GM12874 (cell line): Measurements from ENCODE around the gene CILP2.

Experiments
- TF ChIP-seq, protein P1 (sequence below): IDR thresholded peaks from 2 replicates; pipeline ENCODE4 v1.5.1; 2011; ENCODE audit warnings: low read depth, mild to moderate bottlenecking, control low read depth, low read length, moderate library complexity; ENCODE audit not compliant: insufficient read depth

CILP2 gene

DNA sequence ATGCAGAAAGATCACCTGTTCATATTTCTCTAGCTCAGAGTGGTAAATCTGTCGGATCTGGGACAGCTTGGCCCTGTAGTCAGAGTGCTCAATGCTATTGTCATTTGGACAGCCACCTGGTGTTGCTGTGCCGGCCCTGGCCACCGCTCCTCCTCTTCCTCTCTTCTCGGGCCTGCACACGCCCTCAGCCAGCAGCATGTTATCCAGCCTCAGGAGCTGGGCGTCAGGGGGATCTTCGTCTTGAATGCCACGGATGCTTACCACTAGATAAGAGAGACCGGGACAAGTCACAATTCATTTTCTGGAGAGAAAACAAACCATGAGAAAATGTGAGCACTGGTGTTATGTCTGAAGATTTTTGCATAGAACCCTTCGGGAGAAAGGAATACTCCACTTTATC is 32.5 kb downstream of the CILP2 start:
- TF ChIP-seq, protein P1, sequence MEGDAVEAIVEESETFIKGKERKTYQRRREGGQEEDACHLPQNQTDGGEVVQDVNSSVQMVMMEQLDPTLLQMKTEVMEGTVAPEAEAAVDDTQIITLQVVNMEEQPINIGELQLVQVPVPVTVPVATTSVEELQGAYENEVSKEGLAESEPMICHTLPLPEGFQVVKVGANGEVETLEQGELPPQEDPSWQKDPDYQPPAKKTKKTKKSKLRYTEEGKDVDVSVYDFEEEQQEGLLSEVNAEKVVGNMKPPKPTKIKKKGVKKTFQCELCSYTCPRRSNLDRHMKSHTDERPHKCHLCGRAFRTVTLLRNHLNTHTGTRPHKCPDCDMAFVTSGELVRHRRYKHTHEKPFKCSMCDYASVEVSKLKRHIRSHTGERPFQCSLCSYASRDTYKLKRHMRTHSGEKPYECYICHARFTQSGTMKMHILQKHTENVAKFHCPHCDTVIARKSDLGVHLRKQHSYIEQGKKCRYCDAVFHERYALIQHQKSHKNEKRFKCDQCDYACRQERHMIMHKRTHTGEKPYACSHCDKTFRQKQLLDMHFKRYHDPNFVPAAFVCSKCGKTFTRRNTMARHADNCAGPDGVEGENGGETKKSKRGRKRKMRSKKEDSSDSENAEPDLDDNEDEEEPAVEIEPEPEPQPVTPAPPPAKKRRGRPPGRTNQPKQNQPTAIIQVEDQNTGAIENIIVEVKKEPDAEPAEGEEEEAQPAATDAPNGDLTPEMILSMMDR, result no peak

DNA sequence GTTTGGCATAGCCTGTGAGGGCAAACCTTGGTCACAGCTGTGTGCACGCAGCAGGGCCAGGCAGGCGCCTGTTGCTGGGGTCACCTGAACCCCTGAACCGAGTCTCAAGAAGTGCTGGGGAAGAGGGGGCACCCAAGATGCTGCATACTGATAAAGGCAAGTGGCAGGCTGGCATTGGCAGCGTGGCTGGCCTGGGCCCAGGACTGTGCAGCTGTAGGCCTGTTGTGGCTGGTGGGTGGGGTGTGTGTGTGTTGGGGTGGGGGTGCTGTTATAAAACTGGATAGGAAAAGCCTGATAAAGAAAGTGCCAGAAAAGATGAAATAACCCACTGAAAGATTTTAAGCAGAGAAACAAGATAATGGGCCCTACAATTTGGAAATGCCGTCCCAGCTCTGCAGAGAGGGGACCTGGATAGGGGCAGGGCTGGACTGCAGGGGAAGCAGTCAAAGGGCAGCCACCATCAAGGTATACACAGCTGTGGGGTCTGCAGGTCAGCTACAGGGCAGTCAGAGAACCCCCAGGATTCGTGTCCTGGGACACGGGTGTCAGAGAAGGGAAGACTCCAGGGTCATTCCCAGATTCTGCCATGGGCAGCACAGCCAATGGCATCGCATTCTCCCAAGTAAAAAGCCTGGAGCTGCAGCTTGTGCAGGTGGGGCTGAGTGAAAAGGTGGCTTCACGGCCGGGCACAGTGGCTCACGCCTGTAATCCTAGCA is 33.2 kb downstream of the CILP2 start:
- TF ChIP-seq, protein P1, result no peak

DNA sequence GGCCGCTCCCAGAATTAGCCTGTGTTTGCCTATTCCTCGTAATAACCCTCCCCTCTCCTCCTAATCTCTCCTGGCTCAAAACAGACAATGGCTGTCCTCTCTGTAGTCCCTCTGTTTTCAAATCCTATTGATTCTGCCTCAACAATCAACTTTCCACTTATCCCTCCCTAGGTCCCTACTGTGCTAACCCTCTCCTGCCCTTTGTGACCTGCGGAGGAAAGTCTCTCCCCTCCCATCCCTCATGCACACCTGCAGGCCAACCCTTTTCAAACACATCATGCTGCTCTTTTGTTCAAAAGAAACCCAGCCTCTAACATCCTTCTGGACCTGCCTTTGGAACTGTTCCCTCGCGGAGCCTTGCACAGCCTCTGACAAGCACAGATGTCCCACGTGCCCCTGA is 37.3 kb downstream of the CILP2 start:
- TF ChIP-seq, protein P1, result no peak

DNA sequence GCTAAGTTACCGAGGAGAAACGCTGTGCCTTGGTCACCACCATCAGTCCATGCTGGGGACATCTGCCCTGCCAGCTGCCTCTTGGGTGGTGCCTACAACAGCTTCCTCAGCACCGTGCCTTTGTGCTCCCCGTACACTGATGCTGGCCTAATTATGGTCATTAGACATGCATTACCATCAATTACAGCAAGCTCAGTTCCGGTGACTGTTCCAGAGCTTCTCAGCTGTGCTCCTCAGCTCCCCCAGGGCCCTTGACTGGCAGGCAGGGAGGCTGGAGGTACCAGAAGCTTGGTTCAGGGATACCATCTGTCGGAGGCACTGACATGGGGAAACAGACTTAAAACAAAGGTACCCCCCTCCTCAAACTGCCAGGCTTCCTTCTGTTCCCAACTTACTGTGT is 40.2 kb downstream of the CILP2 start:
- TF ChIP-seq, protein P1, result no peak

DNA sequence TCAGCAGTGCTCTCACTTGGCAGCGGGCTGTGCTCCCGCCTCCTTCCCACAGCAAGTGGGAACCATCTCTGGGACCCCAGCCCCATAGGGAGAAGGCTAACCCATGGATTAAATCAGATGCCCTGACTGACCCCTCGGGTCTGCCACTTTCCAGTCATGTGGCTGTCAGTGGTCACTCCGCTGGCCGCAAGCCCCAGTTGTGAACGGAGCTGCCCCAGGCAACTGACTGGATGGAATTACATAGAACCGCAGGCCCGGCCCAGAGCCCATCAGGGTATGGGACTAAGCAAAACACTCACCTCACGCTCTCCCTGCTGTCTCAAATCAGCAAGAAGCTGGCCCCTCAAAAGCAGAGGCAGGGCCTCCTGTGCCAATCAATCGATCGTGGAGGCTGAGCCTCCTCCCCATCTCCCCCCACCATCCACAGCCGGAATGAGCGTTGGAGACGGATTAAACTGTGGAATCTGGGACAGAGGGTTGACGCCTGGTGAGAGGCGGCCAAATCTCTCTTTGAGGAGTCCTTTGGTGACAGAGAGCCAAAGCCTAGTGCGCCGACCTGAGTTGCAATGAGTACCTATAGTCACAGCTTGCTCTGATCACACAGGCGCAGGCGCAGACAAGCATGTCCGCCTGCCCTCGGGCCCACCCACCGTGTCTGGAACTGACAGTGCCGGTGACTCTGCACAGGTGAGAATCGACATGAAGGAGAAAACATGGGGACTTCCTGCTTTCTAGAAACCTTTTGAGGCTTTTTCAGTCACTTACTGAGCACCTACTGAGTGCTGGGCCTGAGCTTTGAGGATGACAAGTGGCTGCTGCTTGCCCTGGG is 41.7 kb downstream of the CILP2 start:
- TF ChIP-seq, protein P1, result no peak

DNA sequence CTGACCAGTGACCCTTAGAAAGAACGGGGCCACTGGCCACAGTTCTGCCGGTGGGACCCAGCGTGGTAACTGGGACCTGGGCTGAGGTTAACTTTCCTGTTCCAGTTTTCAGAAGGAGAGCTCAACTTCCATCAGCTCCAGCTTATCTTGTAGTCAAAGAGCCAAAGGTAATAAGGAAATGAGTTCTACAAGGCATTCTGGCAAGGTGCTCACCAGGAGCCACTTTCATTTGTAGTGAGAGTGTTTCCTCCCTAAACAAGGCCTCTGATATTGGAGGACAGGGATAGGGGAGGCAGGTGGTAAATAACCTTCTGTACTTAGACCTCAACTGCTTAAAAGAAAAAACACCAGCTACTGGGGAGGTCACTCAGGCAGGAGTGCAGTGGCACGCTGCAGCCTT is 42.4 kb downstream of the CILP2 start:
- TF ChIP-seq, protein P1, result no peak

DNA sequence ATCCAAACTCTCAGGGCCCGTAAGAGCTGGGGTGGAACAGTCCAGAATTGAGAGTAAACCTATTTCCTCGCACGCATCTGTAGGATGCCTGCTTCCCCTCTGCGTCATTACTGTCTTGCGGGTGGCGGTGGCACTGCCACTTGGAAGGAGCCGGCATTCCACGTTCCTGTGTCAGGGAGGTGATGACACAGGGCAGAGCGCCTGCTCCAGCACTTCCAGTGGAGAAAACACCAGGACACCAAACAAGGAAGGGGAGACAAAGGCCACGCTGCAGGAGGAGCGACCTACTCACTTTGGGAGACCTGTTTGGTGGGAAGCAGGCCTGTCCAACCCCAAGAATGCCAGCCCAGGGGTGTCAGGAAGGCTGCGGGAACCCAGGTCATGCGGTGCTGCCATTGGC is 43.3 kb downstream of the CILP2 start:
- TF ChIP-seq, protein P1, result no peak
